Activated CD4-positive, alpha-beta T cell treated with anti-CD3 and anti-CD28 coated beads for 4 hours (primary cell): ENCODE data around the gene DYNC2H1.

ENCODE experiments used
- DNase-seq, 2 donors: peaks; one replicate each; pipeline ENCODE4 v3.0.0-alpha.2; 2020

Gene DYNC2H1

DNA sequence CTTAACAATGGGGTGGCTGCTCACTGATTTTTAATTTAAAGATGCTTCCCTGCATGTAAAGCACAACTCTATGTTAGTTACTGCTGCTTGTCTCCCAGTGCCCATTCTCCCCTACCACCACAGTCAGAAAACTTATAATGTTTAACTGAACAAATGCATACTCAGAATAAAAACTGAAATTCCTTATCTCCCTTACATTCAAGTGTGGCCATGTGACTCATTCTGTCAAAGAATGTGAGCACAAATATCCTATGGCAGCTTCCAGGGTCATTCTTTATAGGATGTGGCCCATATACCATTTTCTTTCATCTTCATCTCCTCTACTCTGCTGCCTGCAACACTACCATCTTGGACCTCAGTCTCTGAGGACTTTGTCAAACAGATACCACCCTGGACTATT, 374.8 kb downstream of the DYNC2H1 start:
- no peak for DNase-seq

DNA sequence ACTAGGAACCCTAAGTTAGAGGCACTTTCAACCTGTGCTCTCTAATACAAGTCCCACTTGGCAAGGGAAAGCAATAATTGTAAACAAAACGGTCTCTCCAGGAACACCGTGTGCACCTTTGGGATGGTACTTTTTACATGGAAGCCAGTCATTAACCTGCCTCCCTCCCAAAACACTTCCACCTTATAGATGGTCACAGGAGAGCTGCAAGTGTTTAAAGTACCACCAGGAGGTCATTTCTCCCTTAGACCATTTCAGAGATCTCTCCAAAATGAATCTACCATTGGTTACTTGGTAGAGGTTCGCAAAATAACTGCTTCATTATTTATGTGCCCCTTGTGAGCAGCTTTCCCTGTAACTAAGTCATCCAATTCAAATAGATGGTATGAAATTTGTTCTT, 375.3 kb downstream of the DYNC2H1 start:
- DNase-seq = no peak

DNA sequence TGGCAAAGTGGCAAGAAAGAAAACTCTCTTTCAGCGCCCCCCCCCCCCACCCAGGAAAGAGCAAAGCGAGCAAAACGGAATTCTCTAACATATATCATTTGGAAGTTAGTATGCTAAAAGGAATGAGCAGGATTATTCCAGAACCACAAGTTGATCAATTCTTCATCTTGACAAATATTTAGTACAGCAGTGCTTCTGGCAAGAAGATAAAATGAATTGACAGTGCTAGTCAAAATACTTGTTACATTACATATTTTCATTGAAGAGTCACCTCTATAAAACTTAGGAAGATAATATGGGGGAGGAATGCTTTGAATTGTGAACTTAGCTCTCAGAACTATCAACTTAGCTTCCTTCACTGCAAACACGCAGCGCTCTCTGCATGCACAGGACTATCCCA, 377.4 kb downstream of the DYNC2H1 start:
- no peak for DNase-seq

DNA sequence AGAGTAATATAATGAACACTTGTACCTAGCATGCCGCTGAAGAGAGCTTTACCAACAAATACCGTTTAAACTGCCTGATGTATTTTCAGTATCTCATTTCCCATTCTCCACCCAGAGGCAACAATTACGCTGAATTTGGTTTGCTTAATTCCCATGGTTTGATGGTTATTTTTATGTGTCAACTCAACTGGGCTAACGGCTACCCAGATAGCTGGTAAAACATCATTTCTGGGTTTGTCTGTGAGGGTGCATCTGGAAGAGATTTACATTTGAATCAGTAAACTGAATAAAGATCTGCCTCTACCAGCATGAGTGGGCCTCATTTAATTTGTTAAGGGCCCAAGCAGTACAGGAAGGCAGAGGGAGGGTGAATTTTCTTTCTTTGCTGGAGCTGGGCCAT, 377.9 kb downstream of the DYNC2H1 start:
- DNase-seq = no peak

DNA sequence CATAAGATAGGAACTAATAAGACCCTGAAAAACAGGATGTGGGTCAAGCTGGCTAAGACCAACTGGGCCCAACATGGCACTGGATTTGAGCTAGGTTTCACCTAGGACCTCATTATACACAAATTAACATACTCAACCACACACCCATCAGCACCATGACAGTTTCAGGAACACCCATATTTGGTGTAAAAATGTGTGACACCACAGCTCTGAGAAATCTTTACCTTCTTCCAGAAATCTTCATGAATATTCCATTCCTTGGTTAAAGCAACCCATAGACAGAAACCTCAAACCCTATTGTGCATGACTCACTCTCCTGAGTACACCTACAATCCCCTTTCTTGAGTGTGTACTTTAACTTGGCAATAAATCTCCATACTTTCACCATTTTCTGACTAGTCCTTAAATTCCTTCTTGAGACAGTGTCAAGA, 378.8 kb downstream of the DYNC2H1 start:
- no peak for DNase-seq

DNA sequence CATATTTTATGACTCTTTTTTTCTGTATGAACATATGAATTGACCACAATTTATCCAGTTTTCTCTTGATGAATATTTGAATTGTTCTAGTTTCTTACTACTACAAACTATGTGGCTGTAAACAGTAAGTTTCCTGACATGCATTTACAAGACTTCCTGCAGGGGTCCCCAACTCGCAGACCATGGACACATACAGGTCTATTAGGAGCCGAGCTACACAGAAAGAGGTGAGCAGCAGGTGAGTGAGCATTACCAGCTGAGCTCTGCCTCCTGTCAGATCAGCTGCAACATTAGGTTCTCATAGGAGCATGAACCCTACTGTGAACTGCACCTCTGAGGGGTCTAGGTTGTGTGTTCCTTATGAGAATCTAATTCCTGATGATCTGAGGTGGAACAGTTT, 379.4 kb downstream of the DYNC2H1 start:
- no peak for DNase-seq

DNA sequence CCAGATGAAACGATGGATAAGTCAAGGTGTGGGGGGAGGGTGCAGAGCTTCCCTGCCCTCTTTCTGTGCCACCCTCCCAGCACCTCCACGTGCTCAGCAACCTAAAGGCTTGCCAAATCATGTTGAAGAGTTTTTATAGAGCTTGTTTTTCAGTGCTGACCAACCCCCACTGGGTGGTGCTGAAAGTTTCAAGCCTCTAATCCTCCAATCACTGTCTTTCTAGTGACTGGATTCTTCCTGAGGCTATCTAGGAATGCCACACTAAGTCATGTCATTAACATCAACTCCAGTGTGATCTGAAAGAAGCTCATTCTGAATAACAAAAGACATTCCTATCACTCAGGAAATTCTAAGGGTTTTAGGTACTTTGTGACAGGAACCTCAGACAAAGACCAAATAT, 382.6 kb downstream of the DYNC2H1 start:
- DNase-seq = no peak

DNA sequence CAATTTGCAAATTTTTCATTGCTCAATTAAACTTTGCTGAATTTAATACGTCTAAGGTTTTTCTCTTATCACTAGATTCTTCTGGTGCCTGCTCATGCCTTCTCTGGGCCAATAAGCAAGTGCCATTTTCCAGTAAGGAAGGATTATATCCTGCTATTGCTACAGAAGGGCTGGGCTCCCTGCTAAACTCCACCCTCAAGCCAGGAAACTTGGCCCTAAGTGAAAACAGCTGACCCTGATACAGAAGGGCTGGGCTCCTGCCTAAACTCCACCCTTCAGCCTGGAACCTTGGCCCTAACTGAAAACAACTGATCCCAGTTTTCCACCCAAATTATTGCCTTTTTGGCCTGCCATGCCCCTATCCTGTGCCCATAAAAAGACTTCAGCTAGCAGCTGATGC, 385.3 kb downstream of the DYNC2H1 start:
- no peak for DNase-seq

GRCh38 chr11:103497268-103497667, 388.0 kb downstream of the DYNC2H1 start:
- no peak for DNase-seq

DNA sequence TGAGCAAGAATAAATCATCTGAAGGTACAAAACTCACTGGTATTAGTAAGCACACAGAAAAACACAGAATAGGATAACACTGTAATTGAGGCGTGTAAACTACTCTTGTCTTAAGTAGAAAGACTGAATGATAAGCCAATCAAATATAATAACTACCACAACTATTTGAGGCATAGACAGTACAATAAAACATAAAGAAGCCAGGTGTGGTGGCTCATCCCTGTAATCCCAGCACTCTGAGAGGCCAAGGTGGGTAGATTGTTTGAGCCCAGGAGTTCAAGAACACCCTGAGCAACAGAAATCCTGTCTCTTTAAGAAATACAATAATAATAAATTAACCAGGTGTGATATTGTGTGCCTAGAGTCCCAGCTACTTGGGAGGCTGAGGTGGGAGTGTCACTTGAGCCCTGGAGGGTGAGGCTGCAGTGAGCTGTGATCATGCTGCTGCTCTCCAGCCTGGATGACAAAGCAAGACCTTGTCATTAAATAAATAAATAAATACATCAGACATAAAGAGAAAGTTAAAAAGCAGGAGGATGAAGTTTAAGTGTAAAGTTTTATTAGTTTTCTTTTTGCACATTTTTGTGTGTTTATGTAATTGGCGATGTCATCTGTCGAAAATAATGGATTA, 390.6 kb downstream of the DYNC2H1 start:
- DNase-seq = no peak

DNA sequence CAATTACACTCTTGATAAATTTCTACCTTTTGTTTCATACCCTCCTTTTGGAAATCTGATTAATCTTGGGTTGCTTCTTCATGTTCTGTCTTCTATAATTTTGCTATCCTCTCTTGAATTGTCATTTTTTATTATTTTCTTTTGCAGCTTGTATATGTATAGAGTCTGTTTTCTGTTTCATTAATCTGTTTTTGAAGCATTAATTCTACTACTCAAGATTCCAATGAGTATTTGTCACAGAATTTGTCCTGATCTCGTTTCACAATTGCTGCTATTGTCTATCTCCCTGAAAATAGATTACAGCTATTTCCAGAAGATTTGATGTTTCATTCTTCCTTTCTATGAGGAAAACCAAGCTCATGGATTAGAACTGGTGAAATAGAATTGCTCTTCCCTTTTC, 406.1 kb downstream of the DYNC2H1 start:
- no peak for DNase-seq

GRCh38 chr11:103520792-103521191, 411.6 kb downstream of the DYNC2H1 start:
- DNase-seq = no peak

- DNase-seq = no peak
These were observed 415.8 kb downstream of the DYNC2H1 start for GRCh38 chr11:103525069-103525468.

DNA sequence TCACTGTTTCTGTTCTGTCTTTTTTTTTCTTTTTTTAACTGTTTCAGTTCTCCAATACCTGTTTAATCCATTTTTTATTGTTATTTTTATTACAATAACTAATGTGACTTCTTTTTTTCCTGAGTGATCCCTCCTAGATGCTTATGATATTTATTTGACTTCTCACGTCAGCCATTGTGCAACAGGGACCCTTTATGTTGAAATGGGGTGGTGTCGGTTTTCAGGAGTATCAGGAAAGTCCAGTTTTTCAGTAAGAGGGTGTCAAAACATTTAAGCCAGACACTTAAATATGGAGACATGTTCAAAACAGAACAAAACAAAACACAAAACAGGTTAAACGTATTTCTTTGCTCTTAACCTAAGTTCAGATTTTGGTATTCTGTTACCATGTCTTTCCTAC, 418.8 kb downstream of the DYNC2H1 start:
- DNase-seq = no peak

DNA sequence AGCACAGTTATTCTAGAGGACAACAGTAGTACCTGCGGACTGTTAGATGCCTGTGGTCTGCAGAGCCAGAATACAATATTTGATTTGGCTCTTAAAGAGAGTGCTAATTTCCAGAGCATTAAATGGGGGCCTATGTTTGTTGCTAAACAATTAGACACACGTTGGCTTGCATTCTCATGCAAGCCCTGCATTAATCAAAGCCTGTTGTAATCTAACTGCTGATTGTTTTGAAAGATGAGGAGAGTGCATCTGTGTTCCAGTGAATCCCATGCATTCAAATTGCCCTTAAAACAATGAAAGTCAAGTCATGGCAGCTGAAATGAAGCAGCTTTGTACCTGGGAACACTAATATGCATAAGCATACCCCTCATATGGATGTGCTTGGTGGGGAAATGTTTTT, 419.4 kb downstream of the DYNC2H1 start:
- no peak for DNase-seq

- no peak for DNase-seq
These were observed 420.0 kb downstream of the DYNC2H1 start for GRCh38 chr11:103529181-103529684.
